HepG2 (cell line): Measurements from ENCODE around the gene KSR1. TPM values are rescaled to one million over a fixed set of nuclear protein-coding genes. Genes with fewer than 3 reads are reported as not detected.

Source experiments
- ATAC-seq: fragments of 200-7000 bp; cut with Tn5 transposase; 3 replicates; pipeline ENCODE4 v1.9.1; 2020; ENCODE audit warnings: mild to moderate bottlenecking, moderate library complexity
- BruUV-seq: library from RNA; stranded (reverse); fragments of 400-500 nt; replicated peaks from 2 replicates; lab custom pipeline; 2021; lab: Mats Ljungman, UMichigan
- CTCF ChIA-PET: fragments of 300-600 bp; formaldehyde crosslinking; extraction: SDS; loops from one replicate; lab custom pipeline; 2021; ENCODE audit warnings: low total read pairs, inconsistent platforms, low intra/inter-chr PET ratio; lab: Yijun Ruan, JAX
- POLR2A ChIA-PET: fragments of 350-600 bp; sonication (Branson Sonifier 250); formaldehyde crosslinking; loops from one replicate; lab custom pipeline; 2020; ENCODE audit warnings: antibody characterized with exemption, inconsistent platforms; lab: Yijun Ruan, JAX
- DNase-seq: peaks from one replicate; pipeline ENCODE4 v3.0.0-alpha.2; 2015; ENCODE audit warnings: low spot score
- FAIRE-seq: peaks from 3 replicates; lab custom pipeline; 2011; peaks lifted over from hg19 to GRCh38; lab: Jason Lieb, UNC
- H2AFZ ChIP-seq: one replicate; pipeline ENCODE4 v1.6.1; 2011; ENCODE audit warnings: low read length, inconsistent platforms
- H3K27ac ChIP-seq: fragments of 300-600 bp; 3 replicates; pipeline ENCODE4 v1.8.0; 2011; ENCODE audit warnings: mixed run types, mild to moderate bottlenecking, mixed read lengths, low read length, inconsistent platforms; ENCODE audit not compliant: insufficient read depth; ENCODE audit errors: extremely low read length
- H3K27me3 ChIP-seq, 2 experiments: fragments of 200-600 bp in 1 of 2; 2 replicates in 1 of 2; 3 replicates in 1 of 2; pipeline versions ENCODE4 v1.6.0 to v1.8.0; 2011; ENCODE audit warnings: low read length in 2 of 2, mild to moderate bottlenecking in 2 of 2, moderate library complexity in 2 of 2, inconsistent platforms in 1 of 2; ENCODE audit not compliant: insufficient read depth in 2 of 2, control insufficient read depth in 1 of 2
- H3K36me3 ChIP-seq, 2 experiments: fragments of 200-600 bp in 1 of 2; replicated peaks in 1 of 2; 2 replicates in 1 of 2; 3 replicates in 1 of 2; pipeline versions ENCODE4 v1.5.1 to v1.8.0; 2011; ENCODE audit warnings: low read length in 2 of 2, inconsistent platforms in 1 of 2; ENCODE audit not compliant: insufficient read depth in 2 of 2, control insufficient read depth in 1 of 2
- H3K4me1 ChIP-seq: 2 replicates; pipeline ENCODE4 v1.5.1; 2012; ENCODE audit warnings: low read length, inconsistent platforms; ENCODE audit not compliant: insufficient read depth
- H3K4me2 ChIP-seq: 2 replicates; pipeline ENCODE4 v1.6.0; 2011; ENCODE audit warnings: low read depth, low read length, inconsistent platforms
- H3K4me3 ChIP-seq, 3 experiments: fragments of 200-600 bp in 1 of 3; sonication (generic), shearing (Covaris generic) in 1 of 3; replicated peaks in 1 of 3; 2 replicates each; pipeline ENCODE4 v1.5.1; 2011 to 2016; ENCODE audit warnings: low read length in 3 of 3, inconsistent platforms in 2 of 3, low read depth in 2 of 3, mild to moderate bottlenecking in 2 of 3, control low read depth in 1 of 3, mixed read lengths in 1 of 3; ENCODE audit not compliant: insufficient read depth in 1 of 3
- H3K79me2 ChIP-seq: one replicate; pipeline ENCODE4 v1.6.1; 2011; ENCODE audit warnings: low read length, inconsistent platforms; ENCODE audit not compliant: insufficient read depth
- H3K9ac ChIP-seq: 2 replicates; pipeline ENCODE4 v1.6.0; 2011; ENCODE audit warnings: mild to moderate bottlenecking, low read depth, low read length, inconsistent platforms; ENCODE audit not compliant: insufficient read depth
- H3K9me3 ChIP-seq: 2 replicates; pipeline ENCODE4 v1.5.1; 2012; ENCODE audit warnings: mild to moderate bottlenecking, low read length
- H4K20me1 ChIP-seq: 2 replicates; pipeline ENCODE4 v1.6.0; 2011; ENCODE audit warnings: inconsistent platforms, mild to moderate bottlenecking, low read length, moderate library complexity; ENCODE audit not compliant: insufficient read depth
- BORCS8-MEF2B ChIP-seq: sonication (generic); formaldehyde crosslinking; IDR thresholded peaks from 2 replicates; pipeline ENCODE4 v1.8.0; 2022; ENCODE audit warnings: mild to moderate bottlenecking, missing genetic modification reagents
- CEBPB ChIP-seq: IDR thresholded peaks from 2 replicates; pipeline ENCODE4 v1.6.1; 2011; ENCODE audit warnings: low read depth, low read length, improper control_type of control experiment, borderline replicate concordance
- CEBPG ChIP-seq: IDR thresholded peaks from 2 replicates; pipeline ENCODE4 v1.6.1; 2016
- GATAD2A ChIP-seq: IDR thresholded peaks from 2 replicates; pipeline ENCODE4 v1.6.1; 2016
- GFI1 ChIP-seq: sonication (generic); formaldehyde crosslinking; IDR thresholded peaks from 2 replicates; pipeline ENCODE4 v1.5.0; 2020; ENCODE audit warnings: missing genetic modification reagents, mild to moderate bottlenecking, borderline replicate concordance
- HES4 ChIP-seq: sonication (generic); formaldehyde crosslinking; IDR thresholded peaks from 2 replicates; pipeline ENCODE4 v1.9.0; 2021; ENCODE audit warnings: mild to moderate bottlenecking, missing genetic modification reagents, borderline replicate concordance
- HNF4A ChIP-seq: sonication (generic); formaldehyde crosslinking; IDR thresholded peaks from 2 replicates; pipeline ENCODE4 v1.4.0; 2020; ENCODE audit warnings: missing genetic modification reagents
- HNF4G ChIP-seq, 2 experiments: sonication (generic) in 1 of 2; formaldehyde crosslinking in 1 of 2; IDR thresholded peaks; 2 replicates each; pipeline versions ENCODE4 v1.4.0 to v1.6.1; 2011 to 2020; ENCODE audit warnings: borderline replicate concordance in 2 of 2, low read depth in 2 of 2, mild to moderate bottlenecking in 2 of 2, low read length in 1 of 2, missing genetic modification reagents in 1 of 2, moderate library complexity in 1 of 2
- KLF13 ChIP-seq: sonication (generic); formaldehyde crosslinking; IDR thresholded peaks from 2 replicates; pipeline ENCODE4 v1.4.0; 2020; ENCODE audit warnings: mild to moderate bottlenecking, missing genetic modification reagents
- NR2F6 ChIP-seq, 2 experiments: IDR thresholded peaks; 2 replicates each; pipeline ENCODE4 v1.6.1; 2016; ENCODE audit warnings: antibody characterized with exemption in 1 of 2, mild to moderate bottlenecking in 1 of 2
- RARA ChIP-seq: IDR thresholded peaks from 2 replicates; pipeline ENCODE4 v1.6.1; 2016; ENCODE audit warnings: missing genetic modification reagents, missing compliant biosample characterization
- SOX6 ChIP-seq, 2 experiments: fragments of 450-650 bp in 1 of 2; sonication (generic) in 1 of 2; formaldehyde crosslinking in 1 of 2; IDR thresholded peaks; 2 replicates each; pipeline versions ENCODE4 v1.4.0 to v1.6.1; 2017 to 2020; ENCODE audit warnings: antibody characterized with exemption in 1 of 2, mild to moderate bottlenecking in 1 of 2, missing genetic modification reagents in 1 of 2
- SP140L ChIP-seq: sonication (generic); formaldehyde crosslinking; IDR thresholded peaks from 2 replicates; pipeline ENCODE4 v1.4.0; 2020; ENCODE audit warnings: missing genetic modification reagents, borderline replicate concordance
- THAP11 ChIP-seq: IDR thresholded peaks from 2 replicates; pipeline ENCODE4 v1.6.1; 2016; ENCODE audit warnings: missing biosample characterization, missing genetic modification reagents
- ZNF329 ChIP-seq: sonication (generic); formaldehyde crosslinking; IDR thresholded peaks from 2 replicates; pipeline ENCODE4 v1.9.0; 2021; ENCODE audit warnings: low read depth, mild to moderate bottlenecking, missing genetic modification reagents
- WGBS: methylation state at CpG from one replicate; pipeline ENCODE4 v1.1.6; 2017; ENCODE audit warnings: low lambda C conversion rate; 5-methylcytosine and 5-hydroxymethylcytosine counted together
- in situ Hi-C: cut with HindIII; loops from 2 replicates; pipeline ENCODE4 v1.10.0; 2017; ENCODE audit warnings: low pct_unique_long_range_greater_than_20kb; ENCODE audit not compliant: extremely low pct_ligation_motif_present
- intact Hi-C: fragments of 100-400 bp; cut with micrococcal nuclease; formaldehyde crosslinking; loops from one replicate; pipeline ENCODE4 v1.10.0; 2022; ENCODE audit not compliant: unreplicated experiment
- polyA plus RNA-seq, 8 experiments: library from polyadenylated mRNA; depleted of rRNA in 3 of 8; stranded (reverse) in 7 of 8; unstranded in 1 of 8; fragments of >200 nt; fragmentation: Illumina TruSeq in 4 of 8; extraction: Trizol in 4 of 8; gene quantifications; 2 replicates each; pipeline versions ENCODE4 v1.2.1 to v1.2.3, GENCODE V29; 2011 to 2016; ENCODE audit warnings: low read depth in 4 of 8, missing spikeins in 1 of 8, mixed read lengths in 1 of 8; ENCODE audit not compliant: insufficient read depth in 1 of 8
- total RNA-seq, 5 experiments: library from RNA; depleted of rRNA; stranded (reverse); fragments of >200 nt; fragmentation: Illumina TruSeq; extraction: Trizol; gene quantifications; 2 replicates each; pipeline ENCODE4 v1.2.3, GENCODE V29; 2016; ENCODE audit warnings: low read depth in 1 of 5
- TF ChIP-seq, protein P1 (sequence below): sonication (generic); IDR thresholded peaks from 2 replicates; pipeline ENCODE4 v1.6.1; 2016; ENCODE audit warnings: low read depth, borderline replicate concordance
- TF ChIP-seq, protein P2 (sequence below), 2 experiments: fragments of 450-650 bp in 1 of 2; sonication (generic) in 1 of 2; formaldehyde crosslinking; IDR thresholded peaks; 2 replicates each; pipeline versions ENCODE4 v1.5.0 to v1.8.0; 2020 to 2022; ENCODE audit warnings: mild to moderate bottlenecking in 1 of 2, missing genetic modification reagents in 1 of 2
- TF ChIP-seq, protein P3 (sequence below): IDR thresholded peaks from 2 replicates; pipeline ENCODE4 v1.6.1; 2016
- TF ChIP-seq, protein P4 (sequence below): sonication (generic); formaldehyde crosslinking; IDR thresholded peaks from 2 replicates; pipeline ENCODE4 v1.8.0; 2022; ENCODE audit warnings: low read depth, missing genetic modification reagents

The KSR1 gene
- total and polyA plus RNA-seq, 2 of the 13 experiments (the other 11 are each of a cell fraction or from before 2014, with no cell fraction given) = 10.1 to 16.6 TPM

GRCh38 chr17:27576477-27577083 is 120.3 kb downstream of the KSR1 start:
- intact Hi-C loops (loop anchor here (10.0 kb wide), 1 partner anchor 242 kb away; no protein-coding TSS in a partner anchor), in situ Hi-C loops (loop anchor here (10.0 kb wide), 1 partner anchor 222 kb away; no protein-coding TSS in a partner anchor)
- peak; percentile 46; the same call in 1 of the 2 replicates for TF ChIP-seq RARA (CRISPR knock-in tag)
- 0 out of 2 replicates have a peak, but pooled peaks have one; percentile 19 for TF ChIP-seq NR2F6 (IDR thresholded peaks at IDR 0.05)
- no peak for TF ChIP-seq NR2F6 (CRISPR knock-in tag; IDR thresholded peaks at IDR 0.05)
- 0 out of 2 replicates have a peak, but pooled peaks have one; percentile 31 for TF ChIP-seq GFI1 (CRISPR knock-in tag)
- no peak for TF ChIP-seq SOX6 (IDR thresholded peaks at IDR 0.05)
- peak; percentile 36; the same call in 1 of the 2 replicates for TF ChIP-seq SOX6 (CRISPR knock-in tag; IDR thresholded peaks at IDR 0.05)
- TF ChIP-seq SP140L (CRISPR knock-in tag) = no peak
- TF ChIP-seq THAP11 (CRISPR knock-in tag) = 0 out of 2 replicates have a peak, but pooled peaks have one; percentile 3
- TF ChIP-seq HNF4G (IDR thresholded peaks at IDR 0.05; ENCODE audit: borderline replicate concordance, low read depth, low read length) = peak; percentile 30; the same call in 1 of the 2 replicates
- no peak for TF ChIP-seq HNF4G (CRISPR knock-in tag; IDR thresholded peaks at IDR 0.05; ENCODE audit: borderline replicate concordance, low read depth)
- TF ChIP-seq ZNF329 (CRISPR knock-in tag) = no peak
- peak; percentile 66 for TF ChIP-seq CEBPB
- TF ChIP-seq, protein P1, sequence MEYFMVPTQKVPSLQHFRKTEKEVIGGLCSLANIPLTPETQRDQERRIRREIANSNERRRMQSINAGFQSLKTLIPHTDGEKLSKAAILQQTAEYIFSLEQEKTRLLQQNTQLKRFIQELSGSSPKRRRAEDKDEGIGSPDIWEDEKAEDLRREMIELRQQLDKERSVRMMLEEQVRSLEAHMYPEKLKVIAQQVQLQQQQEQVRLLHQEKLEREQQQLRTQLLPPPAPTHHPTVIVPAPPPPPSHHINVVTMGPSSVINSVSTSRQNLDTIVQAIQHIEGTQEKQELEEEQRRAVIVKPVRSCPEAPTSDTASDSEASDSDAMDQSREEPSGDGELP = no peak
- no peak for TF ChIP-seq HES4 (CRISPR knock-in tag)
- TF ChIP-seq, protein P2, sequence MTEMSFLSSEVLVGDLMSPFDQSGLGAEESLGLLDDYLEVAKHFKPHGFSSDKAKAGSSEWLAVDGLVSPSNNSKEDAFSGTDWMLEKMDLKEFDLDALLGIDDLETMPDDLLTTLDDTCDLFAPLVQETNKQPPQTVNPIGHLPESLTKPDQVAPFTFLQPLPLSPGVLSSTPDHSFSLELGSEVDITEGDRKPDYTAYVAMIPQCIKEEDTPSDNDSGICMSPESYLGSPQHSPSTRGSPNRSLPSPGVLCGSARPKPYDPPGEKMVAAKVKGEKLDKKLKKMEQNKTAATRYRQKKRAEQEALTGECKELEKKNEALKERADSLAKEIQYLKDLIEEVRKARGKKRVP (CRISPR knock-in tag; IDR thresholded peaks at IDR 0.05) = peak in 1 of 2 experiments; percentile 94; a peak in 2 of 4 replicates
- TF ChIP-seq, protein P3, sequence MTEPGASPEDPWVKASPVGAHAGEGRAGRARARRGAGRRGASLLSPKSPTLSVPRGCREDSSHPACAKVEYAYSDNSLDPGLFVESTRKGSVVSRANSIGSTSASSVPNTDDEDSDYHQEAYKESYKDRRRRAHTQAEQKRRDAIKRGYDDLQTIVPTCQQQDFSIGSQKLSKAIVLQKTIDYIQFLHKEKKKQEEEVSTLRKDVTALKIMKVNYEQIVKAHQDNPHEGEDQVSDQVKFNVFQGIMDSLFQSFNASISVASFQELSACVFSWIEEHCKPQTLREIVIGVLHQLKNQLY = no peak
- TF ChIP-seq CEBPG (CRISPR knock-in tag) = peak; percentile 74
- TF ChIP-seq KLF13 (CRISPR knock-in tag) = no peak
- TF ChIP-seq GATAD2A (CRISPR knock-in tag) = peak; percentile 51
- no peak for TF ChIP-seq BORCS8-MEF2B (CRISPR knock-in tag)
- TF ChIP-seq, protein P4, sequence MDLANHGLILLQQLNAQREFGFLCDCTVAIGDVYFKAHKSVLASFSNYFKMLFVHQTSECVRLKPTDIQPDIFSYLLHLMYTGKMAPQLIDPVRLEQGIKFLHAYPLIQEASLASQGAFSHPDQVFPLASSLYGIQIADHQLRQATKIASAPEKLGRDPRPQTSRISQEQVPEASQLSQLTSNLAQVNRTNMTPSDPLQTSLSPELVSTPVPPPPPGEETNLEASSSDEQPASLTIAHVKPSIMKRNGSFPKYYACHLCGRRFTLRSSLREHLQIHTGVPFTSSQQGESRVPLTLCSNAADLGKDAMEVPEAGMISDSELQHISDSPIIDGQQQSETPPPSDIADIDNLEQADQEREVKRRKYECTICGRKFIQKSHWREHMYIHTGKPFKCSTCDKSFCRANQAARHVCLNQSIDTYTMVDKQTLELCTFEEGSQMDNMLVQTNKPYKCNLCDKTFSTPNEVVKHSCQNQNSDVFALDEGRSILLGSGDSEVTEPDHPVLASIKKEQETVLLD = no peak
- TF ChIP-seq HNF4A (CRISPR knock-in tag) = peak; percentile 43; the same call in 1 of the 2 replicates
- ChIA-PET CTCF (interaction anchor here (0.7 kb wide), 1 partner anchor 223 kb away, joined by 3 read pairs; no protein-coding TSS in a partner anchor), POLR2A (interaction anchor here (1.8 kb wide), 1 partner anchor 16 kb away, joined by 6 read pairs; no protein-coding TSS in a partner anchor)
- Histone ChIP-seq H3K4me3 (no peak overlapping the region), H3K9ac (no peak overlapping the region), H3K27me3 (no peaks in the 10 kb centered on the region), H3K79me2 (peaks cover 4% of the 10 kb centered on the region), H3K9me3 (no peaks in the 10 kb centered on the region), H2AFZ (no peak overlapping the region), H3K36me3 (peaks cover 0 to 4% of the 10 kb centered on the region in 2 experiments; a peak in 1 of 5 replicates), H3K27ac (peak overlapping the region; percentile 33), H4K20me1 (peaks cover 4% of the 10 kb centered on the region; the same call in 1 of the 2 replicates), H3K4me2 (peak overlapping the region; percentile 26; the same call in 1 of the 2 replicates), H3K4me1 (peaks cover 84% of the 10 kb centered on the region)
- DNase-seq (peak; percentile 58), FAIRE-seq (peak; percentile 58), ATAC-seq (no peak)
- no TSS peak for BruUV-seq
- 14% methylated on average over 8 of the region's 8 CpGs for WGBS
